SK-N-MC (cell line): ENCODE results near the gene MYOM3.

Experiments used
- EZH2 ChIP-seq: fragments of 200-600 bp; sonication (generic); IDR thresholded peaks from one replicate; pipeline ENCODE4 v1.6.1; 2017; ENCODE audit warnings: antibody characterized with exemption
- POLR2AphosphoS5 ChIP-seq: IDR thresholded peaks from 2 replicates; pipeline ENCODE4 v1.6.1; 2012; ENCODE audit warnings: mild to moderate bottlenecking, low read depth, low read length, borderline replicate concordance

GRCh38 chr1:24036088-24036487 lies 75.8 kb downstream of the MYOM3 start:
- TF ChIP-seq EZH2 (no peak), POLR2AphosphoS5 (no peak)
